IMR-90 (cell line): Measurements from ENCODE around the gene HNRNPC. TPM values are rescaled to one million over a fixed set of nuclear protein-coding genes. Genes with fewer than 3 reads are reported as not detected.

ENCODE experiments used
- ATAC-seq: fragments of 200-7000 bp; cut with Tn5 transposase; 2 replicates; pipeline ENCODE4 v1.9.1; 2020; ENCODE audit warnings: low read depth, mild to moderate bottlenecking, moderate library complexity
- BruUV-seq: library from RNA; stranded (reverse); fragments of 400-500 nt; replicated peaks from 2 replicates; lab custom pipeline; 2021; lab: Mats Ljungman, UMichigan
- CTCF ChIA-PET: fragments of 300-600 bp; formaldehyde crosslinking; extraction: SDS; loops from one replicate; lab custom pipeline; 2021; ENCODE audit warnings: antibody characterized with exemption; lab: Yijun Ruan, JAX
- POLR2A ChIA-PET: fragments of 300-600 bp; sonication (Branson Sonifier 250); formaldehyde crosslinking; loops from one replicate; lab custom pipeline; 2022; ENCODE audit warnings: antibody characterized with exemption; ENCODE audit not compliant: unreplicated experiment; lab: Charles Lee
- DNase-seq: peaks from one replicate; pipeline ENCODE4 v3.0.0; 2013
- H2AFZ ChIP-seq: replicated peaks from 2 replicates; pipeline ENCODE3; 2013; ENCODE audit warnings: low read length, mild to moderate bottlenecking; ENCODE audit not compliant: poor library complexity
- H2AK5ac ChIP-seq: 2 replicates; pipeline ENCODE4 v1.6.1; 2013; ENCODE audit warnings: low read depth, low read length, inconsistent platforms
- H2AK9ac ChIP-seq: replicated peaks from 2 replicates; pipeline ENCODE3; 2013; ENCODE audit warnings: mild to moderate bottlenecking, low read depth, low read length, moderate library complexity; ENCODE audit not compliant: poor library complexity
- H2BK120ac ChIP-seq: 2 replicates; pipeline ENCODE4 v1.6.1; 2013; ENCODE audit warnings: low read depth, low read length, inconsistent platforms
- H2BK15ac ChIP-seq: 3 replicates; pipeline ENCODE4 v1.6.1; 2013; ENCODE audit warnings: low read depth, low read length, inconsistent platforms
- H2BK20ac ChIP-seq: 2 replicates; pipeline ENCODE4 v1.6.1; 2013; ENCODE audit warnings: low read depth, mild to moderate bottlenecking, inconsistent platforms, low read length, moderate library complexity
- H2BK5ac ChIP-seq: 2 replicates; pipeline ENCODE4 v1.6.1; 2013; ENCODE audit warnings: mild to moderate bottlenecking, low read depth, low read length, inconsistent platforms; ENCODE audit not compliant: poor library complexity, severe bottlenecking
- H3K14ac ChIP-seq: replicated peaks from 2 replicates; pipeline ENCODE4 v1.6.1; 2013; ENCODE audit warnings: low read depth, low read length, inconsistent platforms
- H3K18ac ChIP-seq: 2 replicates; pipeline ENCODE4 v1.6.1; 2013; ENCODE audit warnings: low read depth, low read length, control low read depth
- H3K23ac ChIP-seq: 2 replicates; pipeline ENCODE4 v1.6.1; 2013; ENCODE audit warnings: low read depth, low read length, inconsistent platforms
- H3K27ac ChIP-seq: 2 replicates; pipeline ENCODE4 v1.5.1; 2013; ENCODE audit warnings: mild to moderate bottlenecking, control low read depth, low read length; ENCODE audit not compliant: insufficient read depth
- H3K27me3 ChIP-seq: 2 replicates; pipeline ENCODE4 v1.6.1; 2013; ENCODE audit warnings: low read length; ENCODE audit not compliant: control insufficient read depth, insufficient read depth
- H3K36me3 ChIP-seq: 2 replicates; pipeline ENCODE4 v1.6.1; 2013; ENCODE audit warnings: low read length, mixed read lengths; ENCODE audit not compliant: control insufficient read depth, insufficient read depth
- H3K4ac ChIP-seq: 2 replicates; pipeline ENCODE4 v1.6.1; 2013; ENCODE audit warnings: low read depth, low read length, inconsistent platforms
- H3K4me1 ChIP-seq: 2 replicates; pipeline ENCODE4 v1.6.1; 2013; ENCODE audit warnings: low read length, mixed read lengths; ENCODE audit not compliant: control insufficient read depth, insufficient read depth
- H3K4me2 ChIP-seq: 2 replicates; pipeline ENCODE4 v1.6.1; 2013; ENCODE audit warnings: low read depth, mild to moderate bottlenecking, control low read depth, low read length, moderate library complexity
- H3K4me3 ChIP-seq: 2 replicates; pipeline ENCODE4 v1.5.1; 2013; ENCODE audit warnings: low read depth, mild to moderate bottlenecking, control low read depth, low read length, moderate library complexity; ENCODE audit not compliant: insufficient read depth
- H3K56ac ChIP-seq: 2 replicates; pipeline ENCODE4 v1.6.1; 2013; ENCODE audit warnings: low read length, inconsistent platforms; ENCODE audit not compliant: insufficient read depth; ENCODE audit errors: extremely low read depth
- H3K79me1 ChIP-seq, 2 experiments: 2 replicates each; pipeline ENCODE4 v1.6.1; 2013; ENCODE audit warnings: low read length in 2 of 2, inconsistent platforms in 1 of 2, low read depth in 1 of 2
- H3K9ac ChIP-seq: 2 replicates; pipeline ENCODE4 v1.6.1; 2013; ENCODE audit warnings: low read depth, low read length, control low read depth
- H3K9me1 ChIP-seq: 2 replicates; pipeline ENCODE4 v1.6.1; 2013; ENCODE audit warnings: low read length, inconsistent platforms; ENCODE audit not compliant: insufficient read depth
- H3K9me3 ChIP-seq: 2 replicates; pipeline ENCODE4 v1.6.1; 2013; ENCODE audit warnings: low read length; ENCODE audit not compliant: control insufficient read depth, insufficient read depth
- H4K20me1 ChIP-seq: 2 replicates; pipeline ENCODE4 v1.6.1; 2013; ENCODE audit warnings: low read length, inconsistent platforms; ENCODE audit not compliant: insufficient read depth
- H4K5ac ChIP-seq: 2 replicates; pipeline ENCODE4 v1.6.1; 2013; ENCODE audit warnings: mild to moderate bottlenecking, low read depth, low read length, control low read depth
- H4K8ac ChIP-seq, 2 experiments: 2 replicates each; pipeline ENCODE4 v1.6.1; 2013; ENCODE audit warnings: low read depth in 2 of 2, low read length in 2 of 2, control low read depth in 1 of 2, inconsistent platforms in 1 of 2
- H4K91ac ChIP-seq: 2 replicates; pipeline ENCODE4 v1.6.1; 2013; ENCODE audit warnings: low read depth, low read length, inconsistent platforms; ENCODE audit not compliant: insufficient read depth
- BHLHE40 ChIP-seq: fragments of 150-350 bp; IDR thresholded peaks from 2 replicates; pipeline ENCODE4 v1.6.1; 2016; ENCODE audit warnings: mild to moderate bottlenecking, low read depth, low read length
- CEBPB ChIP-seq: IDR thresholded peaks from 2 replicates; pipeline ENCODE4 v1.6.1; 2012; ENCODE audit warnings: low read depth, low read length, improper control_type of control experiment
- CHD1 ChIP-seq: IDR thresholded peaks from 2 replicates; pipeline ENCODE4 v1.6.1; 2012; ENCODE audit warnings: low read depth, low read length, improper control_type of control experiment
- CTCF ChIP-seq: conservative IDR thresholded peaks from 2 replicates; pipeline ENCODE4 v1.5.1; 2012; ENCODE audit warnings: mild to moderate bottlenecking, low read depth, low read length, improper control_type of control experiment
- ELK1 ChIP-seq: fragments of 150-350 bp; IDR thresholded peaks from 2 replicates; pipeline ENCODE4 v1.6.1; 2016; ENCODE audit warnings: low read depth, mild to moderate bottlenecking, low read length, moderate library complexity, borderline replicate concordance
- FOS ChIP-seq: fragments of 150-350 bp; IDR thresholded peaks from 2 replicates; pipeline ENCODE4 v1.6.1; 2016; ENCODE audit warnings: low read depth, low read length
- MAFK ChIP-seq: IDR thresholded peaks from 2 replicates; pipeline ENCODE4 v1.6.1; 2012; ENCODE audit warnings: low read depth, low read length, improper control_type of control experiment
- MXI1 ChIP-seq: IDR thresholded peaks from 2 replicates; pipeline ENCODE4 v1.6.1; 2012; ENCODE audit warnings: low read depth, mild to moderate bottlenecking, low read length, moderate library complexity, borderline replicate concordance
- NFE2L2 ChIP-seq: fragments of 150-350 bp; IDR thresholded peaks from 2 replicates; pipeline ENCODE4 v1.6.1; 2016; ENCODE audit warnings: low read depth, mild to moderate bottlenecking, low read length
- POLR2A ChIP-seq: IDR thresholded peaks from 2 replicates; pipeline ENCODE4 v1.6.1; 2012; ENCODE audit warnings: mild to moderate bottlenecking, low read depth, low read length
- RAD21 ChIP-seq: IDR thresholded peaks from 2 replicates; pipeline ENCODE4 v1.6.1; 2012; ENCODE audit warnings: low read length, improper control_type of control experiment
- RCOR1 ChIP-seq: IDR thresholded peaks from 2 replicates; pipeline ENCODE4 v1.6.1; 2012; ENCODE audit warnings: mild to moderate bottlenecking, low read length, improper control_type of control experiment; ENCODE audit not compliant: insufficient replicate concordance
- RFX5 ChIP-seq: IDR thresholded peaks from 2 replicates; pipeline ENCODE4 v1.8.0; 2012; ENCODE audit warnings: low read depth, mild to moderate bottlenecking, low read length, moderate library complexity
- SMC3 ChIP-seq: fragments of 150-350 bp; IDR thresholded peaks from 2 replicates; pipeline ENCODE4 v1.6.1; 2016; ENCODE audit warnings: low read depth, mild to moderate bottlenecking, antibody characterized with exemption, low read length, moderate library complexity
- USF2 ChIP-seq: fragments of 150-350 bp; IDR thresholded peaks from 2 replicates; pipeline ENCODE4 v1.6.1; 2017; ENCODE audit warnings: mild to moderate bottlenecking, antibody characterized with exemption, low read length, low read depth
- WGBS, 2 experiments: methylation state at CpG; one replicate each; pipeline versions ENCODE4 v1.1.5 to v1.1.7; 2013; ENCODE audit warnings: missing lambda C conversion rate in 2 of 2; ENCODE audit not compliant: insufficient read length in 1 of 2; ENCODE audit errors: extremely low coverage in 2 of 2; 5-methylcytosine and 5-hydroxymethylcytosine counted together
- dilution Hi-C: fragments of 300-500 bp; cut with HindIII; formaldehyde crosslinking; loops from one replicate; pipeline ENCODE4 v1.14.3; 2018; ENCODE audit warnings: low sequenced_read_pairs; ENCODE audit not compliant: unreplicated experiment
- in situ Hi-C: fragments of 300-500 bp; cut with MboI; formaldehyde crosslinking; loops from 3 replicates; pipeline ENCODE4 v1.14.3; 2019; ENCODE audit warnings: low sequenced_read_pairs, inconsistent platforms, mixed read lengths
- intact Hi-C: fragments of 100-400 bp; cut with micrococcal nuclease; formaldehyde crosslinking; loops from 2 replicates; pipeline ENCODE4 v1.10.0; 2022
- polyA plus RNA-seq, 3 experiments: library from polyadenylated mRNA; depleted of rRNA; stranded (reverse); fragments of >200 nt; gene quantifications; 2 replicates each; pipeline ENCODE4 v1.2.3, GENCODE V29; 2012; ENCODE audit warnings: low replicate concordance in 1 of 3
- total RNA-seq: library from RNA; depleted of rRNA; stranded (reverse); fragments of >200 nt; gene quantifications from 2 replicates; pipeline ENCODE4 v1.2.3, GENCODE V29; 2012

The HNRNPC gene
- total and polyA plus RNA-seq, 2 of the 4 experiments (the other 2 are of a cell fraction) = 308 to 615 TPM

GRCh38 chr14:21185491-21185890 lies 83.8 kb downstream of the HNRNPC start:
- Histone ChIP-seq H2AK9ac (no peak overlapping the region), H3K23ac (no peak overlapping the region), H3K14ac (no peak overlapping the region), H2BK5ac (no peak overlapping the region), H4K20me1 (no peaks in the 10 kb centered on the region), H3K9me3 (no peaks in the 10 kb centered on the region), H3K36me3 (no peaks in the 10 kb centered on the region), H2BK20ac (no peak overlapping the region), H3K9ac (no peak overlapping the region), H4K5ac (no peak overlapping the region), H3K4me3 (no peak overlapping the region), H3K79me1 (no peaks in the 10 kb centered on the region), H2AFZ (no peak overlapping the region), H3K9me1 (no peaks in the 10 kb centered on the region), H3K18ac (no peak overlapping the region), H3K4me2 (no peak overlapping the region), H4K91ac (no peak overlapping the region), H2AK5ac (no peak overlapping the region), H3K4ac (no peak overlapping the region), H3K56ac (no peak overlapping the region), H2BK120ac (no peak overlapping the region), H4K8ac (no peak overlapping the region), H3K27ac (no peak overlapping the region), H3K4me1 (no peaks in the 10 kb centered on the region), H3K27me3 (0 out of 2 replicates have a peak, but pooled peaks cover 2% of the 10 kb centered on the region), H2BK15ac (no peak overlapping the region)
- intact Hi-C loops (no loop called here), in situ Hi-C loops (no loop called here), dilution Hi-C loops (no loop called here)
- no peak for DNase-seq
- CTCF ChIA-PET = no interaction called here
- TF ChIP-seq RFX5 (no peak), RCOR1 (no peak), NFE2L2 (no peak), POLR2A (no peak), CTCF (no peak), CEBPB (no peak), USF2 (no peak), MAFK (no peak), ELK1 (no peak), RAD21 (no peak), CHD1 (no peak), FOS (no peak), BHLHE40 (no peak), MXI1 (no peak), SMC3 (no peak)
- BruUV-seq = no TSS peak
- ATAC-seq = no peak
- WGBS, 2 experiments = no CpG with 5 or more reads among the region's 5 CpGs
- POLR2A ChIA-PET = no interaction called here
